Prostate gland (tissue), 2 donors: Measurements from ENCODE around the gene GPR55.

Experiments used
- POLR2A ChIP-seq: fragments of 450-650 bp; IDR thresholded peaks from one replicate; pipeline ENCODE4 v1.6.1; 2016; ENCODE audit warnings: antibody characterized with exemption, mild to moderate bottlenecking
- TF ChIP-seq, protein P1 (sequence below), 4 experiments: fragments of 200-600 bp in 2 of 4; fragments of 450-650 bp in 2 of 4; sonication (generic) in 2 of 4; IDR thresholded peaks; 1 replicate in 3 of 4; 2 replicates in 1 of 4; pipeline ENCODE4 v1.5.1; 2016 to 2019; ENCODE audit warnings: antibody characterized with exemption in 4 of 4, mild to moderate bottlenecking in 2 of 4, moderate library complexity in 2 of 4

GRCh38 chr2:230864122-230864604 lies 60.9 kb downstream of the GPR55 start:
- TF ChIP-seq, protein P1, sequence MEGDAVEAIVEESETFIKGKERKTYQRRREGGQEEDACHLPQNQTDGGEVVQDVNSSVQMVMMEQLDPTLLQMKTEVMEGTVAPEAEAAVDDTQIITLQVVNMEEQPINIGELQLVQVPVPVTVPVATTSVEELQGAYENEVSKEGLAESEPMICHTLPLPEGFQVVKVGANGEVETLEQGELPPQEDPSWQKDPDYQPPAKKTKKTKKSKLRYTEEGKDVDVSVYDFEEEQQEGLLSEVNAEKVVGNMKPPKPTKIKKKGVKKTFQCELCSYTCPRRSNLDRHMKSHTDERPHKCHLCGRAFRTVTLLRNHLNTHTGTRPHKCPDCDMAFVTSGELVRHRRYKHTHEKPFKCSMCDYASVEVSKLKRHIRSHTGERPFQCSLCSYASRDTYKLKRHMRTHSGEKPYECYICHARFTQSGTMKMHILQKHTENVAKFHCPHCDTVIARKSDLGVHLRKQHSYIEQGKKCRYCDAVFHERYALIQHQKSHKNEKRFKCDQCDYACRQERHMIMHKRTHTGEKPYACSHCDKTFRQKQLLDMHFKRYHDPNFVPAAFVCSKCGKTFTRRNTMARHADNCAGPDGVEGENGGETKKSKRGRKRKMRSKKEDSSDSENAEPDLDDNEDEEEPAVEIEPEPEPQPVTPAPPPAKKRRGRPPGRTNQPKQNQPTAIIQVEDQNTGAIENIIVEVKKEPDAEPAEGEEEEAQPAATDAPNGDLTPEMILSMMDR (IDR thresholded peaks at IDR 0.05), result no peak
- no peak for TF ChIP-seq POLR2A
